HepG2 (cell line): ENCODE results near the gene FAM98A. TPM values are rescaled to one million over a fixed set of nuclear protein-coding genes. Genes with fewer than 3 reads are reported as not detected.

Experiments
- ATAC-seq: fragments of 200-7000 bp; cut with Tn5 transposase; 3 replicates; pipeline ENCODE4 v1.9.1; 2020; ENCODE audit warnings: mild to moderate bottlenecking, moderate library complexity
- BruUV-seq: library from RNA; stranded (reverse); fragments of 400-500 nt; replicated peaks from 2 replicates; lab custom pipeline; 2021; lab: Mats Ljungman, UMichigan
- CTCF ChIA-PET: fragments of 300-600 bp; formaldehyde crosslinking; extraction: SDS; loops from one replicate; lab custom pipeline; 2021; ENCODE audit warnings: low total read pairs, inconsistent platforms, low intra/inter-chr PET ratio; lab: Yijun Ruan, JAX
- POLR2A ChIA-PET: fragments of 350-600 bp; sonication (Branson Sonifier 250); formaldehyde crosslinking; loops from one replicate; lab custom pipeline; 2020; ENCODE audit warnings: antibody characterized with exemption, inconsistent platforms; lab: Yijun Ruan, JAX
- DNase-seq: peaks from one replicate; pipeline ENCODE4 v3.0.0-alpha.2; 2015; ENCODE audit warnings: low spot score
- FAIRE-seq: peaks from 3 replicates; lab custom pipeline; 2011; peaks lifted over from hg19 to GRCh38; lab: Jason Lieb, UNC
- H2AFZ ChIP-seq: one replicate; pipeline ENCODE4 v1.6.1; 2011; ENCODE audit warnings: low read length, inconsistent platforms
- H3K27ac ChIP-seq: fragments of 300-600 bp; 3 replicates; pipeline ENCODE4 v1.8.0; 2011; ENCODE audit warnings: mixed run types, mild to moderate bottlenecking, mixed read lengths, low read length, inconsistent platforms; ENCODE audit not compliant: insufficient read depth; ENCODE audit errors: extremely low read length
- H3K27me3 ChIP-seq, 2 experiments: fragments of 200-600 bp in 1 of 2; 2 replicates in 1 of 2; 3 replicates in 1 of 2; pipeline versions ENCODE4 v1.6.0 to v1.8.0; 2011; ENCODE audit warnings: low read length in 2 of 2, mild to moderate bottlenecking in 2 of 2, moderate library complexity in 2 of 2, inconsistent platforms in 1 of 2; ENCODE audit not compliant: insufficient read depth in 2 of 2, control insufficient read depth in 1 of 2
- H3K36me3 ChIP-seq, 2 experiments: fragments of 200-600 bp in 1 of 2; replicated peaks in 1 of 2; 2 replicates in 1 of 2; 3 replicates in 1 of 2; pipeline versions ENCODE4 v1.5.1 to v1.8.0; 2011; ENCODE audit warnings: low read length in 2 of 2, inconsistent platforms in 1 of 2; ENCODE audit not compliant: insufficient read depth in 2 of 2, control insufficient read depth in 1 of 2
- H3K4me1 ChIP-seq: 2 replicates; pipeline ENCODE4 v1.5.1; 2012; ENCODE audit warnings: low read length, inconsistent platforms; ENCODE audit not compliant: insufficient read depth
- H3K4me2 ChIP-seq: 2 replicates; pipeline ENCODE4 v1.6.0; 2011; ENCODE audit warnings: low read depth, low read length, inconsistent platforms
- H3K4me3 ChIP-seq, 3 experiments: fragments of 200-600 bp in 1 of 3; sonication (generic), shearing (Covaris generic) in 1 of 3; replicated peaks in 1 of 3; 2 replicates each; pipeline ENCODE4 v1.5.1; 2011 to 2016; ENCODE audit warnings: low read length in 3 of 3, inconsistent platforms in 2 of 3, low read depth in 2 of 3, mild to moderate bottlenecking in 2 of 3, control low read depth in 1 of 3, mixed read lengths in 1 of 3; ENCODE audit not compliant: insufficient read depth in 1 of 3
- H3K79me2 ChIP-seq: one replicate; pipeline ENCODE4 v1.6.1; 2011; ENCODE audit warnings: low read length, inconsistent platforms; ENCODE audit not compliant: insufficient read depth
- H3K9ac ChIP-seq: 2 replicates; pipeline ENCODE4 v1.6.0; 2011; ENCODE audit warnings: mild to moderate bottlenecking, low read depth, low read length, inconsistent platforms; ENCODE audit not compliant: insufficient read depth
- H3K9me3 ChIP-seq: 2 replicates; pipeline ENCODE4 v1.5.1; 2012; ENCODE audit warnings: mild to moderate bottlenecking, low read length
- H4K20me1 ChIP-seq: 2 replicates; pipeline ENCODE4 v1.6.0; 2011; ENCODE audit warnings: inconsistent platforms, mild to moderate bottlenecking, low read length, moderate library complexity; ENCODE audit not compliant: insufficient read depth
- CHCHD3 ChIP-seq: sonication (generic); formaldehyde crosslinking; IDR thresholded peaks from 2 replicates; pipeline ENCODE4 v1.8.0; 2022; ENCODE audit warnings: mild to moderate bottlenecking, missing genetic modification reagents, moderate library complexity
- FOSL2 ChIP-seq: sonication (generic); formaldehyde crosslinking; IDR thresholded peaks from 2 replicates; pipeline ENCODE4 v1.4.0; 2020; ENCODE audit warnings: missing genetic modification reagents
- RBAK ChIP-seq: sonication (generic); formaldehyde crosslinking; IDR thresholded peaks from 2 replicates; pipeline ENCODE4 v1.5.1; 2020; ENCODE audit warnings: mild to moderate bottlenecking, missing genetic modification reagents
- TBX3 ChIP-seq: fragments of 450-650 bp; IDR thresholded peaks from 2 replicates; pipeline ENCODE4 v1.6.1; 2017; ENCODE audit warnings: antibody characterized with exemption, mild to moderate bottlenecking, inconsistent platforms, borderline replicate concordance
- ZNF652 ChIP-seq: IDR thresholded peaks from 2 replicates; pipeline ENCODE4 v1.6.1; 2016; ENCODE audit warnings: low read depth, borderline replicate concordance
- WGBS: methylation state at CpG from one replicate; pipeline ENCODE4 v1.1.6; 2017; ENCODE audit warnings: low lambda C conversion rate; 5-methylcytosine and 5-hydroxymethylcytosine counted together
- in situ Hi-C: cut with HindIII; loops from 2 replicates; pipeline ENCODE4 v1.10.0; 2017; ENCODE audit warnings: low pct_unique_long_range_greater_than_20kb; ENCODE audit not compliant: extremely low pct_ligation_motif_present
- intact Hi-C: fragments of 100-400 bp; cut with micrococcal nuclease; formaldehyde crosslinking; loops from one replicate; pipeline ENCODE4 v1.10.0; 2022; ENCODE audit not compliant: unreplicated experiment
- polyA plus RNA-seq, 8 experiments: library from polyadenylated mRNA; depleted of rRNA in 3 of 8; stranded (reverse) in 7 of 8; unstranded in 1 of 8; fragments of >200 nt; fragmentation: Illumina TruSeq in 4 of 8; extraction: Trizol in 4 of 8; gene quantifications; 2 replicates each; pipeline versions ENCODE4 v1.2.1 to v1.2.3, GENCODE V29; 2011 to 2016; ENCODE audit warnings: low read depth in 4 of 8, missing spikeins in 1 of 8, mixed read lengths in 1 of 8; ENCODE audit not compliant: insufficient read depth in 1 of 8
- total RNA-seq, 5 experiments: library from RNA; depleted of rRNA; stranded (reverse); fragments of >200 nt; fragmentation: Illumina TruSeq; extraction: Trizol; gene quantifications; 2 replicates each; pipeline ENCODE4 v1.2.3, GENCODE V29; 2016; ENCODE audit warnings: low read depth in 1 of 5
- TF ChIP-seq, protein P1 (sequence below): sonication (generic); formaldehyde crosslinking; IDR thresholded peaks from 2 replicates; pipeline ENCODE4 v1.4.0; 2020; ENCODE audit warnings: missing genetic modification reagents, borderline replicate concordance
- TF ChIP-seq, protein P2 (sequence below), 2 experiments: sonication (generic) in 1 of 2; formaldehyde crosslinking in 1 of 2; IDR thresholded peaks; 2 replicates each; pipeline versions ENCODE4 v1.4.0 to v1.6.1; 2016 to 2020; ENCODE audit warnings: borderline replicate concordance in 1 of 2, low read depth in 1 of 2, mild to moderate bottlenecking in 1 of 2, missing genetic modification reagents in 1 of 2
- TF ChIP-seq, protein P3 (sequence below): sonication (generic); formaldehyde crosslinking; IDR thresholded peaks from 2 replicates; pipeline ENCODE4 v1.8.1; 2023; ENCODE audit warnings: mild to moderate bottlenecking, missing genetic modification reagents, borderline replicate concordance

Gene FAM98A
- total and polyA plus RNA-seq, 2 of the 13 experiments (the other 11 are each of a cell fraction or from before 2014, with no cell fraction given), result 44.0 to 61.4 TPM

DNA sequence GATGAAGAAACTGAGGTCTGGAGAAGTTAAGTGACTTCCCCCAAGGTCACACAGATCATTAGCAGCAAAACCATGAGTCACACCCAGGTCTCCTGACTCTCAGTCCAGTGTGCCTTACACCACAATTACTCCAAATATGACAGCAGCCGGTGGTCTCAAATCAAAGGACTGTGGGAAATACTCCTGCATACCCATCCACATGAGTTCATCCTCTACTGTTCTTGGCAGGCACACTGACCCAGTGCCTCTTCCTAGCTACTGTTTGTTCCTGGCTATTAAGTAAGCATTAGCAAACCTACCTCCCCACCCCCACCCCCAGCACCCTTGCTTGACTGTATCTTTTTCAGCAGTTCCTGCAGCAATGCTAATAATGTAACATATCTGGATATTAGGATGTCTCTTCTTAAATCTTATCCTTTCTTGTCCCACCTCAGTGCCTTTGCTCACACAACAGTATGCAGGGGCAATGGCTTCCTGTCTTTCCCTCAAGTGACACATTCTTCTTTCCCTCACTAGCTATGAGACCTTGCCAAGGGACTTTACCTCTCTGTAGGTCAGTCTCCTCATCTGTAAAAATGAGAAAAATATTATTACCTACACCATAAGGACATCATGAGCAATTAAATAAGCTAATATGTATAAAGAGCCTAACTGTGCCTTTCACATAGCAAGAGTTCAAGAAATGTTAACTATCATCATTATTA, 46.2 kb downstream of the FAM98A start:
- ChIA-PET CTCF (no interaction called here), POLR2A (no interaction called here)
- Histone ChIP-seq H3K4me1 (peaks cover 10% of the 10 kb centered on the region), H3K79me2 (no peaks in the 10 kb centered on the region), H2AFZ (no peak overlapping the region), H3K4me3 (no peak overlapping the region), H4K20me1 (no peaks in the 10 kb centered on the region), H3K9ac (no peak overlapping the region), H3K9me3 (no peaks in the 10 kb centered on the region), H3K27ac (no peak overlapping the region), H3K4me2 (0 out of 2 replicates have a peak overlapping the region, but pooled peaks have one; percentile 28), H3K36me3 (no peaks in the 10 kb centered on the region), H3K27me3 (no peaks in the 10 kb centered on the region)
- 6% methylated on average over 1 of the region's 1 CpG for whole genome bisulfite sequencing
- ATAC-seq, result peak; percentile 81
- in situ Hi-C loops (no loop called here), intact Hi-C loops (no loop called here)
- TF ChIP-seq ZNF652 (CRISPR knock-in tag), result peak; percentile 90
- peak; percentile 43 for TF ChIP-seq FOSL2
- TF ChIP-seq TBX3, result no peak
- TF ChIP-seq CHCHD3 (CRISPR knock-in tag), result no peak
- TF ChIP-seq, protein P1, sequence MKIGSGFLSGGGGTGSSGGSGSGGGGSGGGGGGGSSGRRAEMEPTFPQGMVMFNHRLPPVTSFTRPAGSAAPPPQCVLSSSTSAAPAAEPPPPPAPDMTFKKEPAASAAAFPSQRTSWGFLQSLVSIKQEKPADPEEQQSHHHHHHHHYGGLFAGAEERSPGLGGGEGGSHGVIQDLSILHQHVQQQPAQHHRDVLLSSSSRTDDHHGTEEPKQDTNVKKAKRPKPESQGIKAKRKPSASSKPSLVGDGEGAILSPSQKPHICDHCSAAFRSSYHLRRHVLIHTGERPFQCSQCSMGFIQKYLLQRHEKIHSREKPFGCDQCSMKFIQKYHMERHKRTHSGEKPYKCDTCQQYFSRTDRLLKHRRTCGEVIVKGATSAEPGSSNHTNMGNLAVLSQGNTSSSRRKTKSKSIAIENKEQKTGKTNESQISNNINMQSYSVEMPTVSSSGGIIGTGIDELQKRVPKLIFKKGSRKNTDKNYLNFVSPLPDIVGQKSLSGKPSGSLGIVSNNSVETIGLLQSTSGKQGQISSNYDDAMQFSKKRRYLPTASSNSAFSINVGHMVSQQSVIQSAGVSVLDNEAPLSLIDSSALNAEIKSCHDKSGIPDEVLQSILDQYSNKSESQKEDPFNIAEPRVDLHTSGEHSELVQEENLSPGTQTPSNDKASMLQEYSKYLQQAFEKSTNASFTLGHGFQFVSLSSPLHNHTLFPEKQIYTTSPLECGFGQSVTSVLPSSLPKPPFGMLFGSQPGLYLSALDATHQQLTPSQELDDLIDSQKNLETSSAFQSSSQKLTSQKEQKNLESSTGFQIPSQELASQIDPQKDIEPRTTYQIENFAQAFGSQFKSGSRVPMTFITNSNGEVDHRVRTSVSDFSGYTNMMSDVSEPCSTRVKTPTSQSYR (CRISPR knock-in tag), result peak; percentile 70; the same call in 1 of the 2 replicates
- TF ChIP-seq RBAK, result no peak
- TF ChIP-seq, protein P2, sequence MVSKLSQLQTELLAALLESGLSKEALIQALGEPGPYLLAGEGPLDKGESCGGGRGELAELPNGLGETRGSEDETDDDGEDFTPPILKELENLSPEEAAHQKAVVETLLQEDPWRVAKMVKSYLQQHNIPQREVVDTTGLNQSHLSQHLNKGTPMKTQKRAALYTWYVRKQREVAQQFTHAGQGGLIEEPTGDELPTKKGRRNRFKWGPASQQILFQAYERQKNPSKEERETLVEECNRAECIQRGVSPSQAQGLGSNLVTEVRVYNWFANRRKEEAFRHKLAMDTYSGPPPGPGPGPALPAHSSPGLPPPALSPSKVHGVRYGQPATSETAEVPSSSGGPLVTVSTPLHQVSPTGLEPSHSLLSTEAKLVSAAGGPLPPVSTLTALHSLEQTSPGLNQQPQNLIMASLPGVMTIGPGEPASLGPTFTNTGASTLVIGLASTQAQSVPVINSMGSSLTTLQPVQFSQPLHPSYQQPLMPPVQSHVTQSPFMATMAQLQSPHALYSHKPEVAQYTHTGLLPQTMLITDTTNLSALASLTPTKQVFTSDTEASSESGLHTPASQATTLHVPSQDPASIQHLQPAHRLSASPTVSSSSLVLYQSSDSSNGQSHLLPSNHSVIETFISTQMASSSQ (IDR thresholded peaks at IDR 0.05; ENCODE audit: low read depth), result no peak
- TF ChIP-seq, protein P2 (CRISPR knock-in tag; IDR thresholded peaks at IDR 0.05; ENCODE audit: borderline replicate concordance), result no peak
- TF ChIP-seq, protein P3, sequence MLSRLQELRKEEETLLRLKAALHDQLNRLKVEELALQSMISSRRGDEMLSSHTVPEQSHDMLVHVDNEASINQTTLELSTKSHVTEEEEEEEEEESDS (CRISPR knock-in tag), result no peak
- no TSS peak for BruUV-seq
- peak; percentile 73 for DNase-seq
- peak; percentile 42 for FAIRE-seq
